ENCODE data around the gene URAD.
"Not testable (repeated sequence)": the region's sequence is repeated elsewhere in the genome, so short reads cannot be mapped to it uniquely, and the experiment has no call there.

URAD gene

GRCh38 chr13:27968316-27969081 lies 20.0 kb downstream of the URAD start:
- 1% methylated on average over 86 of the region's 86 CpGs for WGBS
- Histone ChIP-seq H3K9ac (ENCODE audit: low read depth, low read length) (no peak overlapping the region), H3K27ac (ENCODE audit: low read depth, low read length) (no peak overlapping the region), H3K9me3 (ENCODE audit: insufficient read depth, low read depth, low read length) (no peaks in the 10 kb centered on the region), H3K27me3 (ENCODE audit: insufficient read depth, low read length) (peaks cover 100% of the 10 kb centered on the region), H3K36me3 (ENCODE audit: insufficient read depth, low read length) (no peaks in the 10 kb centered on the region), H3K4me3 (ENCODE audit: low read length) (peak overlapping the region; percentile 33), H3K4me1 (ENCODE audit: insufficient read depth, low read length) (peaks cover 37% of the 10 kb centered on the region)

GRCh38 chr13:27967736-27968315 lies 20.7 kb downstream of the URAD start:
- peaks cover 37% of the 10 kb centered on the region for H3K4me1 ChIP-seq (ENCODE audit: insufficient read depth, low read length)
- H3K4me3 ChIP-seq (ENCODE audit: low read length), result no peak overlapping the region
- H3K27me3 ChIP-seq (ENCODE audit: insufficient read depth, low read length), result peaks cover 100% of the 10 kb centered on the region
- 3% methylated on average over 33 of the region's 33 CpGs for WGBS
- H3K9ac ChIP-seq (ENCODE audit: low read depth, low read length), result no peak overlapping the region
- H3K36me3 ChIP-seq (ENCODE audit: insufficient read depth, low read length), result no peaks in the 10 kb centered on the region
- no peaks in the 10 kb centered on the region for H3K9me3 ChIP-seq (ENCODE audit: insufficient read depth, low read depth, low read length)
- no peak overlapping the region for H3K27ac ChIP-seq (ENCODE audit: low read depth, low read length)

- H3K4me1 ChIP-seq (ENCODE audit: insufficient read depth, low read length), result peaks cover 41% of the 10 kb centered on the region
- no peak overlapping the region for H3K4me3 ChIP-seq (ENCODE audit: low read length)
- H3K27ac ChIP-seq (ENCODE audit: low read depth, low read length), result no peak overlapping the region
- H3K9ac ChIP-seq (ENCODE audit: low read depth, low read length), result no peak overlapping the region
- 3% methylated on average over 18 of the region's 18 CpGs for WGBS
- peaks cover 100% of the 10 kb centered on the region for H3K27me3 ChIP-seq (ENCODE audit: insufficient read depth, low read length)
- H3K9me3 ChIP-seq (ENCODE audit: insufficient read depth, low read depth, low read length), result no peaks in the 10 kb centered on the region
- H3K36me3 ChIP-seq (ENCODE audit: insufficient read depth, low read length), result no peaks in the 10 kb centered on the region
Measured at GRCh38 chr13:27967203-27967735, 21.2 kb downstream of the URAD start.

GRCh38 chr13:27966641-27967202 lies 21.8 kb downstream of the URAD start:
- no peaks in the 10 kb centered on the region for H3K36me3 ChIP-seq (ENCODE audit: insufficient read depth, low read length)
- H3K27me3 ChIP-seq (ENCODE audit: insufficient read depth, low read length), result peaks cover 100% of the 10 kb centered on the region
- no peak overlapping the region for H3K27ac ChIP-seq (ENCODE audit: low read depth, low read length)
- no peaks in the 10 kb centered on the region for H3K9me3 ChIP-seq (ENCODE audit: insufficient read depth, low read depth, low read length)
- peaks cover 39% of the 10 kb centered on the region for H3K4me1 ChIP-seq (ENCODE audit: insufficient read depth, low read length)
- under 1% methylated on average over 38 of the region's 38 CpGs for WGBS
- no peak overlapping the region; the same call in 1 of the 2 replicates for H3K4me3 ChIP-seq (ENCODE audit: low read length)
- H3K9ac ChIP-seq (ENCODE audit: low read depth, low read length), result no peak overlapping the region

GRCh38 chr13:27965740-27966640 lies 22.5 kb downstream of the URAD start:
- whole genome bisulfite sequencing, result under 1% methylated on average over 45 of the region's 45 CpGs
- H3K27me3 ChIP-seq (ENCODE audit: insufficient read depth, low read length), result peaks cover 100% of the 10 kb centered on the region
- peaks cover 41% of the 10 kb centered on the region for H3K4me1 ChIP-seq (ENCODE audit: insufficient read depth, low read length)
- no peaks in the 10 kb centered on the region for H3K36me3 ChIP-seq (ENCODE audit: insufficient read depth, low read length)
- H3K9me3 ChIP-seq (ENCODE audit: insufficient read depth, low read depth, low read length), result no peaks in the 10 kb centered on the region
- H3K27ac ChIP-seq (ENCODE audit: low read depth, low read length), result no peak overlapping the region
- H3K9ac ChIP-seq (ENCODE audit: low read depth, low read length), result no peak overlapping the region
- no peak overlapping the region; the same call in 1 of the 2 replicates for H3K4me3 ChIP-seq (ENCODE audit: low read length)

- Histone ChIP-seq H3K4me1 (ENCODE audit: insufficient read depth, low read length) (peaks cover 34% of the 10 kb centered on the region), H3K27ac (ENCODE audit: low read depth, low read length) (no peak overlapping the region), H3K4me3 (ENCODE audit: low read length) (no peak overlapping the region), H3K27me3 (ENCODE audit: insufficient read depth, low read length) (peaks cover 100% of the 10 kb centered on the region), H3K36me3 (ENCODE audit: insufficient read depth, low read length) (no peaks in the 10 kb centered on the region), H3K9ac (ENCODE audit: low read depth, low read length) (no peak overlapping the region), H3K9me3 (ENCODE audit: insufficient read depth, low read depth, low read length) (no peaks in the 10 kb centered on the region)
- 11% methylated on average over 7 of the region's 7 CpGs for WGBS
Measured at GRCh38 chr13:27965343-27965739, 23.2 kb downstream of the URAD start.

- Histone ChIP-seq H3K4me3 (ENCODE audit: low read length) (no peak overlapping the region), H3K36me3 (ENCODE audit: insufficient read depth, low read length) (no peaks in the 10 kb centered on the region), H3K27ac (ENCODE audit: low read depth, low read length) (no peak overlapping the region), H3K9me3 (ENCODE audit: insufficient read depth, low read depth, low read length) (no peaks in the 10 kb centered on the region), H3K4me1 (ENCODE audit: insufficient read depth, low read length) (peaks cover 29% of the 10 kb centered on the region), H3K9ac (ENCODE audit: low read depth, low read length) (no peak overlapping the region), H3K27me3 (ENCODE audit: insufficient read depth, low read length) (peaks cover 100% of the 10 kb centered on the region)
- WGBS, result 11% methylated on average over 13 of the region's 15 CpGs
Measured at GRCh38 chr13:27964741-27965323, 23.7 kb downstream of the URAD start.

- not testable (repeated sequence) for H3K4me3 ChIP-seq (ENCODE audit: low read length); H3K9me3 ChIP-seq (ENCODE audit: insufficient read depth, low read depth, low read length); H3K27ac ChIP-seq (ENCODE audit: low read depth, low read length); H3K36me3 ChIP-seq (ENCODE audit: insufficient read depth, low read length); H3K9ac ChIP-seq (ENCODE audit: low read depth, low read length)
- 63% methylated on average over 13 of the region's 13 CpGs for WGBS
- peaks cover 100% of the 10 kb centered on the region for H3K27me3 ChIP-seq (ENCODE audit: insufficient read depth, low read length)
- peaks cover 26% of the 10 kb centered on the region; the same call in 1 of the 2 replicates for H3K4me1 ChIP-seq (ENCODE audit: insufficient read depth, low read length)
Measured at GRCh38 chr13:27964206-27964605, 24.3 kb downstream of the URAD start.

GRCh38 chr13:27963491-27963890 lies 25.0 kb downstream of the URAD start:
- Histone ChIP-seq H3K4me3 (ENCODE audit: low read length) (no peak overlapping the region), H3K9me3 (ENCODE audit: insufficient read depth, low read depth, low read length) (no peaks in the 10 kb centered on the region), H3K27ac (ENCODE audit: low read depth, low read length) (no peak overlapping the region), H3K36me3 (ENCODE audit: insufficient read depth, low read length) (no peaks in the 10 kb centered on the region), H3K27me3 (ENCODE audit: insufficient read depth, low read length) (peaks cover 100% of the 10 kb centered on the region), H3K9ac (ENCODE audit: low read depth, low read length) (no peak overlapping the region), H3K4me1 (ENCODE audit: insufficient read depth, low read length) (peaks cover 26% of the 10 kb centered on the region; the same call in 1 of the 2 replicates)
- 48% methylated on average over 3 of the region's 3 CpGs for WGBS

- H3K4me3 ChIP-seq (ENCODE audit: low read length), result no peak overlapping the region
- no peaks in the 10 kb centered on the region for H3K9me3 ChIP-seq (ENCODE audit: insufficient read depth, low read depth, low read length)
- H3K36me3 ChIP-seq (ENCODE audit: insufficient read depth, low read length), result no peaks in the 10 kb centered on the region
- H3K4me1 ChIP-seq (ENCODE audit: insufficient read depth, low read length), result peaks cover 26% of the 10 kb centered on the region; the same call in 1 of the 2 replicates
- 43% methylated on average over 8 of the region's 9 CpGs for WGBS
- H3K27me3 ChIP-seq (ENCODE audit: insufficient read depth, low read length), result peaks cover 100% of the 10 kb centered on the region
- no peak overlapping the region for H3K27ac ChIP-seq (ENCODE audit: low read depth, low read length)
- no peak overlapping the region for H3K9ac ChIP-seq (ENCODE audit: low read depth, low read length)
Measured at GRCh38 chr13:27962982-27963381, 25.5 kb downstream of the URAD start.
